Hair follicle dermal papilla cell (primary cell): ENCODE data around the gene B4GALNT3. TPM values are rescaled to one million over a fixed set of nuclear protein-coding genes. Genes with fewer than 3 reads are reported as not detected.

Experiments
- small RNA-seq: library from RNA; depleted of rRNA; stranded (forward); fragments of <200 nt; gene quantifications from one replicate; pipeline ENCODE3, GENCODE V24; 2012
- total RNA-seq: library from RNA; depleted of rRNA; stranded (reverse); fragments of >200 nt; gene quantifications from 2 replicates; pipeline ENCODE4 v1.2.3, GENCODE V29; 2012

Gene B4GALNT3
- 0.32 and 0.36 TPM in 2 replicates for total RNA-seq

GRCh38 chr12:459430-460258 is at the start of gene B4GALNT3:
Gene B4GALNT3 (plus strand): TSS chr12:459939. CDS start chr12:460377, 438 bp downstream.

Small RNAs within 50 kb of the gene (small RNA-seq; reads per million reads assigned to genes)
- not detected for gene RNU7-103P

Other genes with a start within 250 kb of the B4GALNT3 start
- not detected in 2 replicates for gene SLC6A12, start 245.8 kb upstream of the B4GALNT3 start, total RNA-seq
- 0.36 TPM in 1 of 2 replicates, not detected in the other for gene SLC6A13, start 197.1 kb upstream of the B4GALNT3 start, total RNA-seq
- gene KDM5A, start 70.6 kb upstream of the B4GALNT3 start, total RNA-seq = 58.2 and 67.7 TPM in 2 replicates
- gene CCDC77, start 58.3 kb upstream of the B4GALNT3 start, total RNA-seq = 3.6 and 4.5 TPM in 2 replicates
- gene NINJ2, start 203.5 kb downstream of the B4GALNT3 start, total RNA-seq = 0.36 TPM in 1 of 2 replicates, not detected in the other